Measurements from ENCODE around the gene TM7SF3. TPM values are rescaled to one million over a fixed set of nuclear protein-coding genes. Genes with fewer than 3 reads are reported as not detected.
A peak's percentile ranks its signal among the peaks of the same experiment; 100 is the strongest.

TM7SF3 gene
- total RNA-seq, 3 donors from 2014 or later (not counting 1 experiment from before 2014, with no cell fraction given) = 32.1 to 48.4 (median 42.6) TPM

- H3K27me3 Mint-ChIP-seq (ENCODE audit: low read depth in 2 of 2) = no peaks in the 10 kb centered on the region
- H3K4me1 ChIP-seq (ENCODE audit: control insufficient read depth, insufficient read depth, low read length) = peaks cover 20% of the 10 kb centered on the region
- no peaks in the 10 kb centered on the region for H3K27me3 ChIP-seq (ENCODE audit: control insufficient read depth, insufficient read depth, low read length)
- H3K36me3 Mint-ChIP-seq = no peaks in the 10 kb centered on the region
- H3K4me3 Mint-ChIP-seq = peak overlapping the region; percentile 89
- no peaks in the 10 kb centered on the region for H3K9me3 Mint-ChIP-seq
- H3K27ac ChIP-seq (ENCODE audit: low read length) = no peak overlapping the region
- ATAC-seq = no peak
- intact Hi-C loops (cut with micrococcal nuclease) = loop anchor here (10.0 kb wide), 2 partner anchors 292 to 1768 kb away; no protein-coding TSS in a partner anchor
- H3K27ac Mint-ChIP-seq = peak overlapping the region; percentile 95 to 100
- TF ChIP-seq CTCF (IDR thresholded peaks at IDR 0.05) = no peak
- WGBS (ENCODE audit: insufficient coverage) = 92% methylated on average over 2 of the region's 5 CpGs
- peaks cover 47 to 52% of the 10 kb centered on the region in 2 donors for H3K4me1 Mint-ChIP-seq
- no peak overlapping the region for H3K4me3 ChIP-seq (ENCODE audit: low read length)
- no peaks in the 10 kb centered on the region for H3K9me3 ChIP-seq (ENCODE audit: control insufficient read depth, insufficient read depth, low read length)
- DNase-seq = no peak
- no peaks in the 10 kb centered on the region for H3K36me3 ChIP-seq (ENCODE audit: control insufficient read depth, insufficient read depth, low read length)
Measured at GRCh38 chr12:27012982-27013255, 1.3 kb downstream of the TM7SF3 start.

GRCh38 chr12:27012239-27012981 is 1.8 kb downstream of the TM7SF3 start:
- Histone ChIP-seq H3K36me3 (ENCODE audit: control insufficient read depth, insufficient read depth, low read length) (no peaks in the 10 kb centered on the region), H3K27me3 (ENCODE audit: control insufficient read depth, insufficient read depth, low read length) (no peaks in the 10 kb centered on the region), H3K4me3 (ENCODE audit: low read length) (no peak overlapping the region), H3K9me3 (ENCODE audit: control insufficient read depth, insufficient read depth, low read length) (no peaks in the 10 kb centered on the region), H3K27ac (ENCODE audit: low read length) (no peak overlapping the region), H3K4me1 (ENCODE audit: control insufficient read depth, insufficient read depth, low read length) (peaks cover 20% of the 10 kb centered on the region)
- ATAC-seq (no peak), DNase-seq (no peak)
- Mint-ChIP-seq H3K4me1 (peaks cover 52 to 57% of the 10 kb centered on the region in 2 donors), H3K36me3 (no peaks in the 10 kb centered on the region), H3K4me3 (peak overlapping the region; percentile 58), H3K27me3 (ENCODE audit: low read depth in 2 of 2) (no peaks in the 10 kb centered on the region), H3K27ac (peak overlapping the region in 1 of 2 donors; percentile 18), H3K9me3 (no peaks in the 10 kb centered on the region)
- intact Hi-C loops (cut with micrococcal nuclease) = loop anchor here (10.0 kb wide), 2 partner anchors 292 to 1768 kb away; no protein-coding TSS in a partner anchor
- WGBS (ENCODE audit: insufficient coverage) = 91% methylated on average over 14 of the region's 14 CpGs
- TF ChIP-seq CTCF (IDR thresholded peaks at IDR 0.05) = no peak

- WGBS (ENCODE audit: insufficient coverage) = 0% methylated on average over 1 of the region's 1 CpG
- no peak for DNase-seq
- no peak overlapping the region for H3K4me3 Mint-ChIP-seq
- no peaks in the 10 kb centered on the region for H3K27me3 Mint-ChIP-seq (ENCODE audit: low read depth in 2 of 2)
- intact Hi-C loops (cut with micrococcal nuclease) = loop anchor here (10.0 kb wide), 2 partner anchors 295 to 1765 kb away; no protein-coding TSS in a partner anchor
- H3K9me3 ChIP-seq (ENCODE audit: control insufficient read depth, insufficient read depth, low read length) = no peaks in the 10 kb centered on the region
- H3K27ac ChIP-seq (ENCODE audit: low read length) = no peak overlapping the region
- H3K9me3 Mint-ChIP-seq = no peaks in the 10 kb centered on the region
- peaks cover 48 to 55% of the 10 kb centered on the region in 2 donors for H3K4me1 Mint-ChIP-seq
- H3K36me3 Mint-ChIP-seq = no peaks in the 10 kb centered on the region
- H3K27ac Mint-ChIP-seq = peak overlapping the region in 1 of 2 donors; percentile 19
- no peaks in the 10 kb centered on the region for H3K36me3 ChIP-seq (ENCODE audit: control insufficient read depth, insufficient read depth, low read length)
- H3K4me1 ChIP-seq (ENCODE audit: control insufficient read depth, insufficient read depth, low read length) = peaks cover 15% of the 10 kb centered on the region
- H3K4me3 ChIP-seq (ENCODE audit: low read length) = no peak overlapping the region
- TF ChIP-seq CTCF (IDR thresholded peaks at IDR 0.05) = no peak
- no peaks in the 10 kb centered on the region for H3K27me3 ChIP-seq (ENCODE audit: control insufficient read depth, insufficient read depth, low read length)
- ATAC-seq = no peak
Measured at GRCh38 chr12:27009881-27010301, 4.3 kb downstream of the TM7SF3 start.

Data from natural killer cell (primary cell).